Endodermal cell (in vitro differentiated cells): ENCODE measurements around the gene TMEM19. TPM values are rescaled to one million over a fixed set of nuclear protein-coding genes. Genes with fewer than 3 reads are reported as not detected.
A peak's percentile ranks its signal among the peaks of the same experiment; 100 is the strongest.

Source experiments
- DNase-seq: peaks from one replicate; pipeline ENCODE4 v3.0.0-alpha.2; 2017
- H3K27ac ChIP-seq: 2 replicates; pipeline ENCODE4 v1.5.1; 2013; ENCODE audit warnings: mild to moderate bottlenecking, low read depth, low read length, moderate library complexity
- H3K27me3 ChIP-seq: 2 replicates; pipeline ENCODE4 v1.6.1; 2013; ENCODE audit warnings: mild to moderate bottlenecking, low read length, moderate library complexity; ENCODE audit not compliant: insufficient read depth, control insufficient read depth, poor library complexity, severe bottlenecking
- H3K36me3 ChIP-seq: 2 replicates; pipeline ENCODE4 v1.7.0; 2013; ENCODE audit warnings: mild to moderate bottlenecking, low read length, moderate library complexity; ENCODE audit not compliant: control insufficient read depth, insufficient read depth
- H3K4me1 ChIP-seq: one replicate; pipeline ENCODE4 v1.7.0; 2013; ENCODE audit warnings: low read length; ENCODE audit not compliant: control insufficient read depth, insufficient read depth
- H3K4me3 ChIP-seq: 2 replicates; pipeline ENCODE4 v1.5.1; 2013; ENCODE audit warnings: mild to moderate bottlenecking, low read length, moderate library complexity
- H3K9ac ChIP-seq: 2 replicates; pipeline ENCODE4 v1.6.1; 2013; ENCODE audit warnings: mild to moderate bottlenecking, low read length, moderate library complexity; ENCODE audit not compliant: poor library complexity, severe bottlenecking; ENCODE audit errors: extremely low read depth
- H3K9me3 ChIP-seq: 2 replicates; pipeline ENCODE4 v1.6.1; 2013; ENCODE audit warnings: mild to moderate bottlenecking, low read length, moderate library complexity; ENCODE audit not compliant: control insufficient read depth
- H3K27ac Mint-ChIP-seq: 2 replicates; pipeline ENCODE4 v1.8.0; 2020; ENCODE audit warnings: mixed read lengths
- H3K27me3 Mint-ChIP-seq: 2 replicates; pipeline ENCODE4 v1.8.0; 2021; ENCODE audit warnings: mild to moderate bottlenecking, mixed read lengths; ENCODE audit not compliant: insufficient read depth
- H3K36me3 Mint-ChIP-seq: 2 replicates; pipeline ENCODE4 v1.8.0; 2020; ENCODE audit warnings: low read depth, mixed read lengths
- H3K4me1 Mint-ChIP-seq: 2 replicates; pipeline ENCODE4 v1.8.0; 2020; ENCODE audit warnings: mixed read lengths
- H3K4me3 Mint-ChIP-seq: 2 replicates; pipeline ENCODE4 v1.8.0; 2020; ENCODE audit warnings: mild to moderate bottlenecking, moderate library complexity, mixed read lengths
- H3K9me3 Mint-ChIP-seq: 2 replicates; pipeline ENCODE4 v1.8.0; 2020; ENCODE audit warnings: mild to moderate bottlenecking, mixed read lengths
- CTCF ChIP-seq: fragments of 200-600 bp; sonication (generic); conservative IDR thresholded peaks from 2 replicates; pipeline ENCODE4 v1.5.0; 2021; ENCODE audit warnings: antibody characterized with exemption, mild to moderate bottlenecking
- WGBS, 2 experiments: methylation state at CpG; one replicate each; pipeline versions ENCODE4 v1.1.5 to v1.1.7; 2013; ENCODE audit warnings: missing lambda C conversion rate in 2 of 2, mixed read lengths in 1 of 2; ENCODE audit not compliant: insufficient coverage in 1 of 2, insufficient read length in 1 of 2; 5-methylcytosine and 5-hydroxymethylcytosine counted together
- total RNA-seq, 2 donors: library from RNA; stranded (reverse); fragmentation: NEBNext Ultra II Directional in 1 of 2; extraction: Animal tissue kit (Norgen Biotek cat#: 25700) in 1 of 2; gene quantifications; 2 replicates in 1 of 2; 3 replicates in 1 of 2; pipeline ENCODE4 v1.2.1, GENCODE V29; 2021

The TMEM19 gene
- total RNA-seq, 2 donors from 2014 or later, result 12.7 to 15.9 TPM

GRCh38 chr12:71665090-71665463 lies 20.8 kb upstream of the TMEM19 start:
- peak overlapping the region; percentile 99 for H3K9ac ChIP-seq
- peak overlapping the region; percentile 97 for H3K27ac ChIP-seq
- Mint-ChIP-seq H3K4me1 (peaks cover 15% of the 10 kb centered on the region), H3K4me3 (peak overlapping the region; percentile 100), H3K27me3 (no peaks in the 10 kb centered on the region), H3K27ac (peak overlapping the region; percentile 100), H3K36me3 (peaks cover 16% of the 10 kb centered on the region), H3K9me3 (no peaks in the 10 kb centered on the region)
- H3K9me3 ChIP-seq, result no peaks in the 10 kb centered on the region
- H3K36me3 ChIP-seq, result peaks cover 6% of the 10 kb centered on the region
- peaks cover 4% of the 10 kb centered on the region for H3K4me1 ChIP-seq
- DNase-seq, result no peak
- no peaks in the 10 kb centered on the region for H3K27me3 ChIP-seq
- peak overlapping the region; percentile 99 for H3K4me3 ChIP-seq
- WGBS, 2 experiments, result 8% methylated on average over 2 of the region's 4 CpGs; no CpG with 5 or more reads in 1 of the 2 experiments
- TF ChIP-seq CTCF, result no peak

- Histone ChIP-seq H3K4me1 (peaks cover 3% of the 10 kb centered on the region), H3K9ac (no peak overlapping the region), H3K27me3 (no peaks in the 10 kb centered on the region), H3K36me3 (no peaks in the 10 kb centered on the region), H3K4me3 (peak overlapping the region; percentile 99), H3K27ac (no peak overlapping the region), H3K9me3 (no peaks in the 10 kb centered on the region)
- H3K4me1 Mint-ChIP-seq, result peaks cover 20% of the 10 kb centered on the region
- no peak for DNase-seq
- no peak overlapping the region for H3K27ac Mint-ChIP-seq
- 96% methylated on average over 5 of the region's 5 CpGs for WGBS, 2 experiments
- TF ChIP-seq CTCF, result no peak
- no peaks in the 10 kb centered on the region for H3K27me3 Mint-ChIP-seq
- no peaks in the 10 kb centered on the region for H3K9me3 Mint-ChIP-seq
- H3K4me3 Mint-ChIP-seq, result no peak overlapping the region
- H3K36me3 Mint-ChIP-seq, result peaks cover 12% of the 10 kb centered on the region
Measured at GRCh38 chr12:71666259-71666658, 19.6 kb upstream of the TMEM19 start.

GRCh38 chr12:71671311-71671710 lies 14.6 kb upstream of the TMEM19 start:
- Histone ChIP-seq H3K9ac (peak overlapping the region; percentile 7), H3K27ac (no peak overlapping the region), H3K4me1 (peaks cover 12% of the 10 kb centered on the region), H3K27me3 (no peaks in the 10 kb centered on the region), H3K36me3 (no peaks in the 10 kb centered on the region), H3K4me3 (peak overlapping the region; percentile 69), H3K9me3 (no peaks in the 10 kb centered on the region)
- no peaks in the 10 kb centered on the region for H3K27me3 Mint-ChIP-seq
- H3K9me3 Mint-ChIP-seq, result no peaks in the 10 kb centered on the region
- peak overlapping the region; percentile 29 for H3K27ac Mint-ChIP-seq
- no peak for TF ChIP-seq CTCF
- H3K4me1 Mint-ChIP-seq, result peaks cover 28% of the 10 kb centered on the region
- peak overlapping the region; percentile 10 for H3K4me3 Mint-ChIP-seq
- no peak for DNase-seq
- H3K36me3 Mint-ChIP-seq, result peaks cover 6% of the 10 kb centered on the region
